B cell (primary cell): Measurements from ENCODE around the gene PRICKLE2. TPM values are rescaled to one million over a fixed set of nuclear protein-coding genes. Genes with fewer than 3 reads are reported as not detected.

Source experiments
- ATAC-seq: fragments of 200-7000 bp; cut with Tn5 transposase; one replicate; pipeline ENCODE4 v1.10.0; 2021; ENCODE audit warnings: low read depth, mild to moderate bottlenecking, moderate number of reproducible peaks, moderate library complexity
- CTCF ChIA-PET: fragments of 350-600 bp; sonication (Branson Sonifier 250); formaldehyde crosslinking; loops from one replicate; lab custom pipeline; 2021; ENCODE audit warnings: antibody characterized with exemption, inconsistent platforms; lab: Charles Lee
- POLR2A ChIA-PET: fragments of 350-600 bp; sonication (Branson Sonifier 250); formaldehyde crosslinking; loops from one replicate; lab custom pipeline; 2021; ENCODE audit warnings: antibody characterized with exemption; lab: Charles Lee
- DNase-seq: peaks from one replicate; pipeline ENCODE4 v3.0.0; 2013
- H2AFZ ChIP-seq: 2 replicates; pipeline ENCODE4 v1.6.1; 2012; ENCODE audit warnings: mild to moderate bottlenecking, low read depth, low read length; ENCODE audit not compliant: insufficient read depth, poor library complexity, severe bottlenecking
- H3K27ac ChIP-seq, 2 donors: 1 replicate in 1 of 2; 2 replicates in 1 of 2; pipeline ENCODE4 v1.5.1; 2012 to 2013; ENCODE audit warnings: low read length in 2 of 2, mild to moderate bottlenecking in 2 of 2, moderate library complexity in 1 of 2
- H3K27me3 ChIP-seq, 4 experiments: fragments of 200-600 bp in 1 of 4; sonication (generic) in 1 of 4; replicated peaks in 1 of 4; 1 replicate in 2 of 4; 2 replicates in 2 of 4; pipeline versions ENCODE4 v1.6.1 to v1.7.0; 2013 to 2016; ENCODE audit warnings: low read length in 3 of 4, mild to moderate bottlenecking in 2 of 4, mixed read lengths in 1 of 4, moderate library complexity in 1 of 4; ENCODE audit not compliant: insufficient read depth in 4 of 4, control insufficient read depth in 3 of 4; ENCODE audit errors: control extremely low read depth in 1 of 4
- H3K36me3 ChIP-seq, 2 experiments: replicated peaks in 1 of 2; 1 replicate in 1 of 2; 2 replicates in 1 of 2; pipeline versions ENCODE4 v1.6.1 to v1.7.1; 2013; ENCODE audit warnings: low read length in 1 of 2; ENCODE audit not compliant: insufficient read depth in 2 of 2, control insufficient read depth in 1 of 2; ENCODE audit errors: control extremely low read depth in 1 of 2, extremely low read depth in 1 of 2
- H3K4me1 ChIP-seq, 2 donors: fragments of 200-600 bp in 1 of 2; sonication (generic) in 1 of 2; 1 replicate in 1 of 2; 2 replicates in 1 of 2; pipeline versions ENCODE4 v1.5.1 to v1.6.1; 2013 to 2017; ENCODE audit warnings: low read length in 2 of 2; ENCODE audit not compliant: control insufficient read depth in 2 of 2, insufficient read depth in 2 of 2
- H3K4me2 ChIP-seq: replicated peaks from 2 replicates; pipeline ENCODE3; 2012; ENCODE audit warnings: mild to moderate bottlenecking, low read depth, low read length; ENCODE audit not compliant: poor library complexity, severe bottlenecking
- H3K4me3 ChIP-seq, 5 experiments: fragments of 200-600 bp in 1 of 5; sonication (generic) in 1 of 5; 1 replicate in 3 of 5; 2 replicates in 2 of 5; pipeline versions ENCODE4 v1.5.1 to v1.7.0; 2011 to 2016; ENCODE audit warnings: low read length in 4 of 5, mild to moderate bottlenecking in 4 of 5, low read depth in 2 of 5, control low read depth in 1 of 5, moderate library complexity in 1 of 5; ENCODE audit not compliant: insufficient read depth in 1 of 5; ENCODE audit errors: control extremely low read depth in 1 of 5, extremely low read depth in 1 of 5
- H3K79me2 ChIP-seq: fragments of 200-600 bp; sonication (generic); one replicate; pipeline ENCODE4 v1.6.0; 2016; ENCODE audit warnings: low read length; ENCODE audit not compliant: control insufficient read depth, insufficient read depth
- H3K9ac ChIP-seq: fragments of 200-600 bp; sonication (generic); 2 replicates; pipeline ENCODE4 v1.6.1; 2017; ENCODE audit warnings: mild to moderate bottlenecking, low read length, moderate library complexity
- H3K9me3 ChIP-seq, 3 donors: one replicate each; pipeline versions ENCODE4 v1.6.1 to v1.7.1; 2013; ENCODE audit warnings: low read length in 2 of 3; ENCODE audit not compliant: control insufficient read depth in 2 of 3, insufficient read depth in 1 of 3; ENCODE audit errors: control extremely low read depth in 1 of 3
- H4K20me1 ChIP-seq: 2 replicates; pipeline ENCODE4 v1.6.0; 2012; ENCODE audit warnings: mild to moderate bottlenecking, low read length; ENCODE audit not compliant: insufficient read depth, control insufficient read depth, poor library complexity, severe bottlenecking
- H3K27ac Mint-ChIP-seq: one replicate; pipeline ENCODE4 v1.8.0; 2021; ENCODE audit warnings: mixed read lengths
- H3K27me3 Mint-ChIP-seq: one replicate; pipeline ENCODE4 v1.8.0; 2021; ENCODE audit warnings: mixed read lengths
- H3K4me1 Mint-ChIP-seq: one replicate; pipeline ENCODE4 v1.8.0; 2021; ENCODE audit warnings: mixed read lengths
- H3K4me3 Mint-ChIP-seq: one replicate; pipeline ENCODE4 v1.8.0; 2021; ENCODE audit warnings: mixed read lengths
- H3K9me3 Mint-ChIP-seq: one replicate; pipeline ENCODE4 v1.8.0; 2022; ENCODE audit warnings: mixed read lengths; ENCODE audit not compliant: insufficient read depth
- EZH2 ChIP-seq: IDR thresholded peaks from 2 replicates; pipeline ENCODE4 v1.6.1; 2012; ENCODE audit warnings: borderline replicate concordance, low read depth, mild to moderate bottlenecking, moderate library complexity, low read length; ENCODE audit not compliant: insufficient read depth, poor library complexity, severe bottlenecking
- WGBS: methylation state at CpG from one replicate; pipeline ENCODE4 v1.1.5; 2013; ENCODE audit warnings: missing lambda C conversion rate; ENCODE audit not compliant: insufficient coverage; 5-methylcytosine and 5-hydroxymethylcytosine counted together
- intact Hi-C: fragments of 100-400 bp; cut with micrococcal nuclease; formaldehyde crosslinking; loops from one replicate; pipeline ENCODE4 v1.10.0; 2022
- polyA plus RNA-seq: library from polyadenylated mRNA; depleted of rRNA; stranded (reverse); fragments of >200 nt; gene quantifications from 2 replicates; pipeline ENCODE4 v1.2.3, GENCODE V29; 2012
- total RNA-seq, 2 donors: library from RNA; stranded (reverse); fragments of 120-200 nt in 1 of 2; gene quantifications; 1 replicate in 1 of 2; 2 replicates in 1 of 2; pipeline versions ENCODE4 v1.2.3 to v1.2.4, GENCODE V29; 2013 to 2022
- TF ChIP-seq, protein P1 (sequence below): fragments of 200-600 bp; IDR thresholded peaks from one replicate; pipeline ENCODE4 v1.8.0; 2022; ENCODE audit warnings: antibody characterized with exemption, mild to moderate bottlenecking

Gene PRICKLE2
- total and polyA plus RNA-seq, 2 donors (not counting 1 experiment from before 2014, with no cell fraction given) = 0.30 to 1.4 TPM

DNA sequence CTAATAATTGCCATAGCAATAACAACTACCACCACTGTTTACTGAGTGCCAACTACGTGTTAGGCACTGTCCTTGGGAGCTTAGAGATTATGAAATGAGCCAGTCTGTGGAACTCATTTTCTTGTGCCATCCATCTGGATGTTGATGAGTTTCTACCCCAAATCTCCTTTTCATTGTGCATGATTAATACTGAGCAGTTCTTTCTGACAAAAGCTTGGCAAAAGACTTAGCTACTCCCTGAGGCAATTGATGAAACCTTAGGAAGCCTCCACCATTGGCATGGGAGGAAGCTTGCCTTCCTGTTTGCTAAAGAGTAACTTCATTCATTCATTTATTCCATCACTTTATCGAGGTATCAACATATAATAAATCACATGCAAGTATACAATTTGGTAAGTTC lies 39.8 kb downstream of the PRICKLE2 start:
- ChIA-PET POLR2A (no interaction called here), CTCF (no interaction called here)
- Histone ChIP-seq H3K9me3 (no peaks in the 10 kb centered on the region), H4K20me1 (no peaks in the 10 kb centered on the region), H3K27ac (no peak overlapping the region), H3K9ac (no peak overlapping the region), H3K4me1 (no peaks in the 10 kb centered on the region), H3K4me3 (no peak overlapping the region), H3K4me2 (no peak overlapping the region), H2AFZ (no peak overlapping the region), H3K27me3 (no peaks in the 10 kb centered on the region), H3K36me3 (no peaks in the 10 kb centered on the region), H3K79me2 (no peaks in the 10 kb centered on the region)
- intact Hi-C loops = no loop called here
- Mint-ChIP-seq H3K27ac (no peak overlapping the region), H3K4me1 (no peaks in the 10 kb centered on the region), H3K9me3 (no peaks in the 10 kb centered on the region), H3K27me3 (peaks cover 4% of the 10 kb centered on the region), H3K4me3 (no peak overlapping the region)
- no peak for TF ChIP-seq EZH2
- TF ChIP-seq, protein P1, sequence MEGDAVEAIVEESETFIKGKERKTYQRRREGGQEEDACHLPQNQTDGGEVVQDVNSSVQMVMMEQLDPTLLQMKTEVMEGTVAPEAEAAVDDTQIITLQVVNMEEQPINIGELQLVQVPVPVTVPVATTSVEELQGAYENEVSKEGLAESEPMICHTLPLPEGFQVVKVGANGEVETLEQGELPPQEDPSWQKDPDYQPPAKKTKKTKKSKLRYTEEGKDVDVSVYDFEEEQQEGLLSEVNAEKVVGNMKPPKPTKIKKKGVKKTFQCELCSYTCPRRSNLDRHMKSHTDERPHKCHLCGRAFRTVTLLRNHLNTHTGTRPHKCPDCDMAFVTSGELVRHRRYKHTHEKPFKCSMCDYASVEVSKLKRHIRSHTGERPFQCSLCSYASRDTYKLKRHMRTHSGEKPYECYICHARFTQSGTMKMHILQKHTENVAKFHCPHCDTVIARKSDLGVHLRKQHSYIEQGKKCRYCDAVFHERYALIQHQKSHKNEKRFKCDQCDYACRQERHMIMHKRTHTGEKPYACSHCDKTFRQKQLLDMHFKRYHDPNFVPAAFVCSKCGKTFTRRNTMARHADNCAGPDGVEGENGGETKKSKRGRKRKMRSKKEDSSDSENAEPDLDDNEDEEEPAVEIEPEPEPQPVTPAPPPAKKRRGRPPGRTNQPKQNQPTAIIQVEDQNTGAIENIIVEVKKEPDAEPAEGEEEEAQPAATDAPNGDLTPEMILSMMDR = no peak
- DNase-seq = no peak
- no CpG with 5 or more reads among the region's 2 CpGs for WGBS
- no peak for ATAC-seq

DNA sequence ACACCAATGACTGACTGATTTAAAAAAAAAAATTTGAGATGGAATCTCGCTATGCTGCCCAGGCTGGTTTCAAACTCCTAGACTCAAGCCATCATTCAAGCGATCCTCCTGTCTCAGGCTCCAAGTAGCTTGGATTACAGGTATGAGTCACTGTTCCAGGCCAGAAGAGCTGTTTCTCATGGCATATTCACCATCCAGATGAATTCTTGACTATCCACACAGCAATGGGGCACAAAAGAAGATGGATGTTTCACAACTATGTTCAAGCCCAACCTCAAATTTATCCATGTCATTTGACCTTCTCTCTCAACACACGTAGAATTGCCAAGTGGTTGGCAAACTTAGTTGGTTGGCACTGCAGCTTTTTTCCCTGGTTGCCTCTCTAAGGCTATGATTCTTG lies 40.6 kb downstream of the PRICKLE2 start:
- Histone ChIP-seq H4K20me1 (no peaks in the 10 kb centered on the region), H3K9ac (no peak overlapping the region), H3K27me3 (no peaks in the 10 kb centered on the region), H3K4me1 (no peaks in the 10 kb centered on the region), H3K9me3 (no peaks in the 10 kb centered on the region), H3K4me3 (no peak overlapping the region), H2AFZ (no peak overlapping the region), H3K27ac (no peak overlapping the region), H3K79me2 (no peaks in the 10 kb centered on the region), H3K36me3 (no peaks in the 10 kb centered on the region), H3K4me2 (no peak overlapping the region)
- DNase-seq (no peak), ATAC-seq (no peak)
- ChIA-PET POLR2A (no interaction called here), CTCF (no interaction called here)
- H3K9me3 Mint-ChIP-seq = no peaks in the 10 kb centered on the region
- 90% methylated on average over 2 of the region's 3 CpGs for whole genome bisulfite sequencing
- H3K4me3 Mint-ChIP-seq = no peak overlapping the region
- H3K27ac Mint-ChIP-seq = no peak overlapping the region
- TF ChIP-seq EZH2 = no peak
- TF ChIP-seq, protein P1 = no peak
- H3K4me1 Mint-ChIP-seq = no peaks in the 10 kb centered on the region
- intact Hi-C loops = no loop called here
- peaks cover 4% of the 10 kb centered on the region for H3K27me3 Mint-ChIP-seq
